B cell (primary cell): ENCODE measurements around the gene ANKRA2. TPM values are rescaled to one million over a fixed set of nuclear protein-coding genes. Genes with fewer than 3 reads are reported as not detected.

Source experiments
- ATAC-seq: fragments of 200-7000 bp; cut with Tn5 transposase; one replicate; pipeline ENCODE4 v1.10.0; 2021; ENCODE audit warnings: low read depth, mild to moderate bottlenecking, moderate number of reproducible peaks, moderate library complexity
- CTCF ChIA-PET: fragments of 350-600 bp; sonication (Branson Sonifier 250); formaldehyde crosslinking; loops from one replicate; lab custom pipeline; 2021; ENCODE audit warnings: antibody characterized with exemption, inconsistent platforms; lab: Charles Lee
- POLR2A ChIA-PET: fragments of 350-600 bp; sonication (Branson Sonifier 250); formaldehyde crosslinking; loops from one replicate; lab custom pipeline; 2021; ENCODE audit warnings: antibody characterized with exemption; lab: Charles Lee
- DNase-seq: peaks from one replicate; pipeline ENCODE4 v3.0.0; 2013
- H2AFZ ChIP-seq: 2 replicates; pipeline ENCODE4 v1.6.1; 2012; ENCODE audit warnings: mild to moderate bottlenecking, low read depth, low read length; ENCODE audit not compliant: insufficient read depth, poor library complexity, severe bottlenecking
- H3K27ac ChIP-seq, 2 donors: 1 replicate in 1 of 2; 2 replicates in 1 of 2; pipeline ENCODE4 v1.5.1; 2012 to 2013; ENCODE audit warnings: low read length in 2 of 2, mild to moderate bottlenecking in 2 of 2, moderate library complexity in 1 of 2
- H3K27me3 ChIP-seq, 4 experiments: fragments of 200-600 bp in 1 of 4; sonication (generic) in 1 of 4; replicated peaks in 1 of 4; 1 replicate in 2 of 4; 2 replicates in 2 of 4; pipeline versions ENCODE4 v1.6.1 to v1.7.0; 2013 to 2016; ENCODE audit warnings: low read length in 3 of 4, mild to moderate bottlenecking in 2 of 4, mixed read lengths in 1 of 4, moderate library complexity in 1 of 4; ENCODE audit not compliant: insufficient read depth in 4 of 4, control insufficient read depth in 3 of 4; ENCODE audit errors: control extremely low read depth in 1 of 4
- H3K36me3 ChIP-seq, 2 experiments: replicated peaks in 1 of 2; 1 replicate in 1 of 2; 2 replicates in 1 of 2; pipeline versions ENCODE4 v1.6.1 to v1.7.1; 2013; ENCODE audit warnings: low read length in 1 of 2; ENCODE audit not compliant: insufficient read depth in 2 of 2, control insufficient read depth in 1 of 2; ENCODE audit errors: control extremely low read depth in 1 of 2, extremely low read depth in 1 of 2
- H3K4me1 ChIP-seq, 2 donors: fragments of 200-600 bp in 1 of 2; sonication (generic) in 1 of 2; 1 replicate in 1 of 2; 2 replicates in 1 of 2; pipeline versions ENCODE4 v1.5.1 to v1.6.1; 2013 to 2017; ENCODE audit warnings: low read length in 2 of 2; ENCODE audit not compliant: control insufficient read depth in 2 of 2, insufficient read depth in 2 of 2
- H3K4me2 ChIP-seq: replicated peaks from 2 replicates; pipeline ENCODE3; 2012; ENCODE audit warnings: mild to moderate bottlenecking, low read depth, low read length; ENCODE audit not compliant: poor library complexity, severe bottlenecking
- H3K4me3 ChIP-seq, 5 experiments: fragments of 200-600 bp in 1 of 5; sonication (generic) in 1 of 5; 1 replicate in 3 of 5; 2 replicates in 2 of 5; pipeline versions ENCODE4 v1.5.1 to v1.7.0; 2011 to 2016; ENCODE audit warnings: low read length in 4 of 5, mild to moderate bottlenecking in 4 of 5, low read depth in 2 of 5, control low read depth in 1 of 5, moderate library complexity in 1 of 5; ENCODE audit not compliant: insufficient read depth in 1 of 5; ENCODE audit errors: control extremely low read depth in 1 of 5, extremely low read depth in 1 of 5
- H3K79me2 ChIP-seq: fragments of 200-600 bp; sonication (generic); one replicate; pipeline ENCODE4 v1.6.0; 2016; ENCODE audit warnings: low read length; ENCODE audit not compliant: control insufficient read depth, insufficient read depth
- H3K9ac ChIP-seq: fragments of 200-600 bp; sonication (generic); 2 replicates; pipeline ENCODE4 v1.6.1; 2017; ENCODE audit warnings: mild to moderate bottlenecking, low read length, moderate library complexity
- H3K9me3 ChIP-seq, 3 donors: one replicate each; pipeline versions ENCODE4 v1.6.1 to v1.7.1; 2013; ENCODE audit warnings: low read length in 2 of 3; ENCODE audit not compliant: control insufficient read depth in 2 of 3, insufficient read depth in 1 of 3; ENCODE audit errors: control extremely low read depth in 1 of 3
- H4K20me1 ChIP-seq: 2 replicates; pipeline ENCODE4 v1.6.0; 2012; ENCODE audit warnings: mild to moderate bottlenecking, low read length; ENCODE audit not compliant: insufficient read depth, control insufficient read depth, poor library complexity, severe bottlenecking
- H3K27ac Mint-ChIP-seq: one replicate; pipeline ENCODE4 v1.8.0; 2021; ENCODE audit warnings: mixed read lengths
- H3K27me3 Mint-ChIP-seq: one replicate; pipeline ENCODE4 v1.8.0; 2021; ENCODE audit warnings: mixed read lengths
- H3K4me1 Mint-ChIP-seq: one replicate; pipeline ENCODE4 v1.8.0; 2021; ENCODE audit warnings: mixed read lengths
- H3K4me3 Mint-ChIP-seq: one replicate; pipeline ENCODE4 v1.8.0; 2021; ENCODE audit warnings: mixed read lengths
- H3K9me3 Mint-ChIP-seq: one replicate; pipeline ENCODE4 v1.8.0; 2022; ENCODE audit warnings: mixed read lengths; ENCODE audit not compliant: insufficient read depth
- CTCF ChIP-seq: fragments of 200-600 bp; IDR thresholded peaks from one replicate; pipeline ENCODE4 v1.8.0; 2022; ENCODE audit warnings: antibody characterized with exemption, mild to moderate bottlenecking
- EZH2 ChIP-seq: IDR thresholded peaks from 2 replicates; pipeline ENCODE4 v1.6.1; 2012; ENCODE audit warnings: borderline replicate concordance, low read depth, mild to moderate bottlenecking, moderate library complexity, low read length; ENCODE audit not compliant: insufficient read depth, poor library complexity, severe bottlenecking
- WGBS: methylation state at CpG from one replicate; pipeline ENCODE4 v1.1.5; 2013; ENCODE audit warnings: missing lambda C conversion rate; ENCODE audit not compliant: insufficient coverage; 5-methylcytosine and 5-hydroxymethylcytosine counted together
- intact Hi-C: fragments of 100-400 bp; cut with micrococcal nuclease; formaldehyde crosslinking; loops from one replicate; pipeline ENCODE4 v1.10.0; 2022
- polyA plus RNA-seq: library from polyadenylated mRNA; depleted of rRNA; stranded (reverse); fragments of >200 nt; gene quantifications from 2 replicates; pipeline ENCODE4 v1.2.3, GENCODE V29; 2012
- total RNA-seq, 2 donors: library from RNA; stranded (reverse); fragments of 120-200 nt in 1 of 2; gene quantifications; 1 replicate in 1 of 2; 2 replicates in 1 of 2; pipeline versions ENCODE4 v1.2.3 to v1.2.4, GENCODE V29; 2013 to 2022

ANKRA2 gene
- total and polyA plus RNA-seq, 2 donors (not counting 1 experiment from before 2014, with no cell fraction given), result 24.1 to 47.9 TPM

- no peaks in the 10 kb centered on the region for H3K9me3 ChIP-seq
- H3K4me1 ChIP-seq, result peaks cover 3 to 4% of the 10 kb centered on the region in 2 donors
- no peak overlapping the region for H3K9ac ChIP-seq
- no peak overlapping the region for H3K4me2 ChIP-seq
- no peak overlapping the region for H3K4me3 ChIP-seq
- DNase-seq (no peak), ATAC-seq (no peak)
- CTCF ChIA-PET, result interaction anchor here (1.1 kb wide), 1 partner anchor 13 kb away, joined by 3 read pairs; no protein-coding TSS in a partner anchor
- TF ChIP-seq CTCF, result no peak
- TF ChIP-seq EZH2, result no peak
- H3K4me3 Mint-ChIP-seq, result no peak overlapping the region
- H3K27me3 ChIP-seq, result no peaks in the 10 kb centered on the region
- POLR2A ChIA-PET, result no interaction called here
- intact Hi-C loops, result loop anchor here (2.0 kb wide), 1 partner anchor 54 kb away; no protein-coding TSS in a partner anchor
- no CpG with 5 or more reads among the region's 1 CpG for WGBS
- no peaks in the 10 kb centered on the region for H3K27me3 Mint-ChIP-seq
- no peaks in the 10 kb centered on the region for H3K9me3 Mint-ChIP-seq
- no peak overlapping the region for H2AFZ ChIP-seq
- peaks cover 7 to 51% of the 10 kb centered on the region in 2 experiments for H3K36me3 ChIP-seq
- H3K27ac ChIP-seq, result no peak overlapping the region
- no peaks in the 10 kb centered on the region for H4K20me1 ChIP-seq
- H3K79me2 ChIP-seq, result peaks cover 15% of the 10 kb centered on the region
- H3K4me1 Mint-ChIP-seq, result peaks cover 10% of the 10 kb centered on the region
- no peak overlapping the region for H3K27ac Mint-ChIP-seq
These were observed 6.5 kb downstream of the ANKRA2 start for GRCh38 chr5:73558950-73559349.

- no peak overlapping the region for H3K4me3 ChIP-seq
- H3K9me3 ChIP-seq, result no peaks in the 10 kb centered on the region
- no peaks in the 10 kb centered on the region for H3K79me2 ChIP-seq
- CTCF ChIA-PET, result no interaction called here
- H3K9ac ChIP-seq, result no peak overlapping the region
- TF ChIP-seq EZH2, result no peak
- TF ChIP-seq CTCF, result no peak
- no peak overlapping the region for H2AFZ ChIP-seq
- H3K36me3 ChIP-seq, result peaks cover 7 to 45% of the 10 kb centered on the region in 2 experiments
- DNase-seq, result no peak
- POLR2A ChIA-PET, result no interaction called here
- Mint-ChIP-seq H3K27me3 (no peaks in the 10 kb centered on the region), H3K9me3 (no peaks in the 10 kb centered on the region), H3K4me1 (no peaks in the 10 kb centered on the region), H3K27ac (no peak overlapping the region), H3K4me3 (no peak overlapping the region)
- no peak overlapping the region for H3K27ac ChIP-seq
- H3K4me2 ChIP-seq, result no peak overlapping the region
- no peaks in the 10 kb centered on the region for H4K20me1 ChIP-seq
- no peak for ATAC-seq
- no peaks in the 10 kb centered on the region for H3K27me3 ChIP-seq
- intact Hi-C loops, result no loop called here
- H3K4me1 ChIP-seq, result no peaks in the 10 kb centered on the region
These were observed 12.8 kb downstream of the ANKRA2 start for GRCh38 chr5:73552642-73553041.
